Measurements from ENCODE around the gene UHRF2.
"Not testable (repeated sequence)": the region's sequence is repeated elsewhere in the genome, so short reads cannot be mapped to it uniquely, and the experiment has no call there.

Gene UHRF2

GRCh38 chr9:6428940-6429889, 16.2 kb downstream of the UHRF2 start:
- DNase-seq = no peak

- no peak for DNase-seq
Measured at GRCh38 chr9:6431038-6431437, 18.0 kb downstream of the UHRF2 start.

GRCh38 chr9:6433410-6433809, 20.4 kb downstream of the UHRF2 start:
- DNase-seq = no peak

GRCh38 chr9:6439051-6439703, 26.2 kb downstream of the UHRF2 start:
- DNase-seq = no peak

GRCh38 chr9:6440405-6440804, 27.4 kb downstream of the UHRF2 start:
- DNase-seq = no peak

GRCh38 chr9:6441269-6441668, 28.3 kb downstream of the UHRF2 start:
- DNase-seq = no peak

- no peak for DNase-seq
Measured at GRCh38 chr9:6443661-6444060, 30.7 kb downstream of the UHRF2 start.

- no peak for DNase-seq
Measured at GRCh38 chr9:6444128-6444527, 31.1 kb downstream of the UHRF2 start.

GRCh38 chr9:6449086-6449485, 36.1 kb downstream of the UHRF2 start:
- DNase-seq = no peak

- no peak for DNase-seq
Measured at GRCh38 chr9:6449645-6450044, 36.6 kb downstream of the UHRF2 start.

- no peak for DNase-seq
Measured at GRCh38 chr9:6450641-6451375, 37.8 kb downstream of the UHRF2 start.

- not testable (repeated sequence) for DNase-seq
Measured at GRCh38 chr9:6455292-6455691, 42.3 kb downstream of the UHRF2 start.

GRCh38 chr9:6458704-6459103, 45.7 kb downstream of the UHRF2 start:
- not testable (repeated sequence) for DNase-seq

- DNase-seq = no peak
Measured at GRCh38 chr9:6459718-6460117, 46.7 kb downstream of the UHRF2 start.

- DNase-seq = no peak
Measured at GRCh38 chr9:6460189-6460768, 47.3 kb downstream of the UHRF2 start.

- no peak for DNase-seq
Measured at GRCh38 chr9:6461619-6462018, 48.6 kb downstream of the UHRF2 start.

- DNase-seq = no peak
Measured at GRCh38 chr9:6467006-6467625, 54.1 kb downstream of the UHRF2 start.

GRCh38 chr9:6471231-6471850, 58.3 kb downstream of the UHRF2 start:
- no peak for DNase-seq

- no peak for DNase-seq
Measured at GRCh38 chr9:6473151-6473550, 60.2 kb downstream of the UHRF2 start.

- no peak for DNase-seq
Measured at GRCh38 chr9:6479959-6480358, 67.0 kb downstream of the UHRF2 start.

GRCh38 chr9:6484210-6484609, 71.2 kb downstream of the UHRF2 start:
- no peak for DNase-seq

- DNase-seq = no peak
Measured at GRCh38 chr9:6488395-6488794, 75.4 kb downstream of the UHRF2 start.

Measured in NCI-H1105 treated with DMSO at 0.1 percent for 48 hours (cell line).